Ovary (tissue), 9 donors: ENCODE data around the gene GRIN2A. TPM values are rescaled to one million over a fixed set of nuclear protein-coding genes. Genes with fewer than 3 reads are reported as not detected.

Experiments
- DNase-seq, 5 donors: peaks; one replicate each; pipeline ENCODE4 v3.0.0-alpha.2; 2019 to 2020
- H3K27ac ChIP-seq, 2 donors: fragments of 200-600 bp; one replicate each; pipeline versions ENCODE4 v1.5.1 to v1.8.0; 2019 to 2022
- H3K27me3 ChIP-seq: fragments of 200-600 bp; one replicate; pipeline ENCODE4 v1.8.0; 2022
- H3K36me3 ChIP-seq: fragments of 200-600 bp; sonication (generic); one replicate; pipeline ENCODE4 v1.5.1; 2019
- H3K4me1 ChIP-seq: one replicate; pipeline ENCODE4 v1.8.1; 2013; ENCODE audit warnings: mild to moderate bottlenecking, moderate library complexity; ENCODE audit not compliant: insufficient read depth
- H3K4me3 ChIP-seq: fragments of 200-600 bp; sonication (generic); one replicate; pipeline ENCODE4 v1.5.1; 2017
- H3K9me3 ChIP-seq, 2 donors: fragments of 200-600 bp in 1 of 2; sonication (generic) in 1 of 2; one replicate each; pipeline versions ENCODE4 v1.5.1 to v1.8.1; 2013 to 2019; ENCODE audit warnings: mild to moderate bottlenecking in 1 of 2, moderate library complexity in 1 of 2
- EP300 ChIP-seq: sonication (generic); formaldehyde crosslinking; IDR thresholded peaks from one replicate; pipeline ENCODE4 v1.6.1; 2017; ENCODE audit warnings: antibody characterized with exemption
- POLR2A ChIP-seq: fragments of 450-650 bp; IDR thresholded peaks from one replicate; pipeline ENCODE4 v1.6.1; 2017; ENCODE audit warnings: antibody characterized with exemption, mild to moderate bottlenecking, moderate library complexity
- whole genome bisulfite sequencing, 3 donors: extraction: QIAGEN DNeasy Blood & Tissue Kit in 1 of 3; methylation state at CpG; one replicate each; pipeline versions ENCODE4 v1.1.5 to v1.1.7; 2013 to 2017; 5-methylcytosine and 5-hydroxymethylcytosine counted together
- intact Hi-C, 4 donors: fragments of 100-400 bp; cut with DNase I; formaldehyde crosslinking; loops; one replicate each; pipeline versions ENCODE4 v1.11.0 to v1.15.1; 2022 to 2023
- polyA plus RNA-seq, 2 donors: library from polyadenylated mRNA; stranded (reverse); fragments of 200-250 nt in 1 of 2; fragments of 350-450 nt in 1 of 2; fragmentation: Illumina TruSeq in 1 of 2; extraction: RNeasy Lipid Tissue Mini Kit (QIAGEN cat#74804) in 1 of 2; gene quantifications; one replicate each; pipeline ENCODE4 v1.2.3, GENCODE V29; 2013 to 2014
- total RNA-seq, 7 donors: library from RNA; depleted of rRNA in 2 of 7; stranded (reverse); fragments of >200 nt in 2 of 7; fragmentation: NEBNext Ultra II Directional in 3 of 7; extraction: Animal tissue kit (Norgen Biotek cat#: 25700) in 3 of 7; gene quantifications; one replicate each; pipeline versions ENCODE4 v1.1.0 to v1.2.4, GENCODE V29; 2016 to 2023
- TF ChIP-seq, protein P1 (sequence below), 3 donors: fragments of 450-650 bp in 2 of 3; fragments of 200-600 bp in 1 of 3; IDR thresholded peaks; one replicate each; pipeline versions ENCODE4 v1.5.1 to v1.8.0; 2016 to 2022; ENCODE audit warnings: antibody characterized with exemption in 3 of 3, mild to moderate bottlenecking in 1 of 3
- donor health status: DM: no; HTN: no; CAD: no; lungs with moderate emphysema.
- donor health status: DM: no; HTN: no; CAD: no.
- donor health status: Bipolar disorder and iron deficiency.
- donor health status: DM: yes; HTN: yes; CAD: no.
- donor health status: DM: no; HTN: no; CAD: no.
- donor health status: DM: yes; HTN: yes; CAD: no.

The GRIN2A gene
- total and polyA plus RNA-seq, 9 donors = 0.08 to 5.4 (median 0.57) TPM; not detected in 1

DNA sequence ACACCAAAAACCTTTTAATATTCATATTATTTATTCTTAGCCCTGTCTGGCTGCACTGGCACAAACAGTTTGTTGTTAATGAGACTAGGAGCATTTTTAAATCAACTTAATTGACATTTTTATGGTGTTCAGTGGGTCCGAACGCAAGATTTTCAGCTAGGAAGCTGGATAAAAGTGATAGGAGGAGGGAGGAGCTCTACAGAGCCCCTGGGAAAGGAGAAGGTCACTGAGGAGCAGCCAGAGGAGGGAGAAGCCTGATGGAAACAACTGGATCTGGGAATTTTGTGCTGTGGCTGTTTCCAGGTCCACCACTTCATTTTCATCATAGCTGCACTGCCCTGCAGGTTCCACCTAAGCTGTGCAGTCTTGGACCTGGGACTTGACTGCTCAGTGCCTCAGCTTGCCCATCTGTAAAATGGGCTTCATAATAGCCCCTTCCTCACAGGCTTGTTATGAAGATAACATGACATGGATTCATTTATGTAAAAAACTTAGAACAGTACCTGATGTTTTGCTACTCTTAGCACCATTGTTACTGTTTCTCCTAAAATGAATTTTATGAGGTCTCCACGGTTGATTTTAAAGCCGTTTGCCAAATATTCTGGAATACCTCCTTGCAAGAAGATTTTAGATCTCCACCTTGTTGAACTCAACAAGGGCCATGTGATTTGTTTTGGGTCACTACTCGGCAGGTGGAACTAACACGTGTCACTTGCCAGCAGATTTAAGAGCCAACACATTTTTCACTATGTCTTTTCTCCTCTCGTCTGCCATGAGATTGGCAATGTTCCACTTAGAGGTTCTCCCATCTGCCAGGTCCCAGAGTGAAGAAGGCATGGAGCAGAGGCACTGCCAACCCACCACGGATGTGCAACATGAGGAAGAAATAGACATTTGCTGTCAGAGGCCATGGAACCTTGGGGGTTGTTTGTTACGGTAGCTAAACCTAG lies 18.7 kb upstream of the GRIN2A start:
- TF ChIP-seq EP300 = no peak
- TF ChIP-seq, protein P1, sequence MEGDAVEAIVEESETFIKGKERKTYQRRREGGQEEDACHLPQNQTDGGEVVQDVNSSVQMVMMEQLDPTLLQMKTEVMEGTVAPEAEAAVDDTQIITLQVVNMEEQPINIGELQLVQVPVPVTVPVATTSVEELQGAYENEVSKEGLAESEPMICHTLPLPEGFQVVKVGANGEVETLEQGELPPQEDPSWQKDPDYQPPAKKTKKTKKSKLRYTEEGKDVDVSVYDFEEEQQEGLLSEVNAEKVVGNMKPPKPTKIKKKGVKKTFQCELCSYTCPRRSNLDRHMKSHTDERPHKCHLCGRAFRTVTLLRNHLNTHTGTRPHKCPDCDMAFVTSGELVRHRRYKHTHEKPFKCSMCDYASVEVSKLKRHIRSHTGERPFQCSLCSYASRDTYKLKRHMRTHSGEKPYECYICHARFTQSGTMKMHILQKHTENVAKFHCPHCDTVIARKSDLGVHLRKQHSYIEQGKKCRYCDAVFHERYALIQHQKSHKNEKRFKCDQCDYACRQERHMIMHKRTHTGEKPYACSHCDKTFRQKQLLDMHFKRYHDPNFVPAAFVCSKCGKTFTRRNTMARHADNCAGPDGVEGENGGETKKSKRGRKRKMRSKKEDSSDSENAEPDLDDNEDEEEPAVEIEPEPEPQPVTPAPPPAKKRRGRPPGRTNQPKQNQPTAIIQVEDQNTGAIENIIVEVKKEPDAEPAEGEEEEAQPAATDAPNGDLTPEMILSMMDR (IDR thresholded peaks at IDR 0.05) = no peak
- DNase-seq = no peak
- Histone ChIP-seq H3K4me1 (no peaks in the 10 kb centered on the region), H3K27ac (no peak overlapping the region), H3K36me3 (no peaks in the 10 kb centered on the region), H3K27me3 (no peaks in the 10 kb centered on the region), H3K4me3 (no peak overlapping the region), H3K9me3 (no peaks in the 10 kb centered on the region)
- intact Hi-C loops = no loop called here
- whole genome bisulfite sequencing, 3 donors = 47 to 60% (median 48%) methylated on average over 9 of the region's 9 CpGs

DNA sequence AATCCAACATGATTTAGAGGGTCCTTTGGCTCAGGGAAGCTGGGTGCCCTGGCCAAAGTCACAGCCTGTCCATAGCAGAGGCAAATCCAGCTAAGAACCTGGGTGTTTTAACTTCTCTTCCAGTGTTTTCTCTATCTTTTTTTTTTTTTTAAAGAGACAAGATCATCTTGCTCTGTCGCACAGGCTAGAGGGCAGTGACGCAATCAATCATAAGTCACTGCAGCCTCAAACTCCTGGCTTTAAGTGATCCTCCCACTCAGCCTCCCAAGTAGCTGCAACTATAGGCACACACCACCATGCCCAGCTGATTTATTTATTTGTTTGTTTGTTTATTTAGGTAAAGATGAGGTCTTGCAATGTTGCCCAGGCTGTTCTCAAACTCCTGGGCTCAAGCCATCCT lies 14.8 kb upstream of the GRIN2A start:
- H3K4me3 ChIP-seq = no peak overlapping the region
- no peak for DNase-seq
- no peaks in the 10 kb centered on the region for H3K4me1 ChIP-seq
- no peak overlapping the region for H3K27ac ChIP-seq
- 54 to 68% (median 63%) methylated on average over 2 of the region's 2 CpGs for WGBS, 3 donors
- H3K36me3 ChIP-seq = no peaks in the 10 kb centered on the region
- H3K9me3 ChIP-seq = no peaks in the 10 kb centered on the region
- intact Hi-C loops = no loop called here
- TF ChIP-seq EP300 (no peak), POLR2A (no peak)
- TF ChIP-seq, protein P1 (IDR thresholded peaks at IDR 0.05) = no peak
- no peaks in the 10 kb centered on the region for H3K27me3 ChIP-seq

DNA sequence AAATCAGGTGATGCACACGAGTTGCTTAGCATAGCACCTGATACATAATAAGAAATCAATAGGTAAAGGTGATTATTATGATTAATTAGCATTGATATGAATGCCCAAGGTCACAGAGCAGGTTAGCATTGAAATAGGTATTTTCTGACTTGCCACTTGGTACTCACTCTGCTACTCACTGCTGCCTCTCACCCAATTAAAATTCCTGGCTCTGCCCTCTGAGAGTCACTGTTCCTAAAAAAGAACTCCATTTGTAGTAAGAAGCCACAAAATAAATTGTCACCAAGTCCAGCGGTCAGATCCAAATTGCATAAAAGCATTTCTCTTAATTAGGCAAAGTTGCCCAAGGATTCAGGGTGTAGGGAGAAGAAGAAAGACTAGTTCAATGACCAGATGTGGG lies 8.9 kb upstream of the GRIN2A start:
- H3K27me3 ChIP-seq = no peaks in the 10 kb centered on the region
- H3K36me3 ChIP-seq = no peaks in the 10 kb centered on the region
- no peaks in the 10 kb centered on the region for H3K9me3 ChIP-seq
- H3K4me3 ChIP-seq = no peak overlapping the region
- 74 to 85% (median 76%) methylated on average over 2 of the region's 2 CpGs for WGBS, 3 donors
- intact Hi-C loops = no loop called here
- no peak overlapping the region for H3K27ac ChIP-seq
- TF ChIP-seq, protein P1 (IDR thresholded peaks at IDR 0.05) = no peak
- TF ChIP-seq EP300 (no peak), POLR2A (no peak)
- DNase-seq = no peak
- no peaks in the 10 kb centered on the region for H3K4me1 ChIP-seq

DNA sequence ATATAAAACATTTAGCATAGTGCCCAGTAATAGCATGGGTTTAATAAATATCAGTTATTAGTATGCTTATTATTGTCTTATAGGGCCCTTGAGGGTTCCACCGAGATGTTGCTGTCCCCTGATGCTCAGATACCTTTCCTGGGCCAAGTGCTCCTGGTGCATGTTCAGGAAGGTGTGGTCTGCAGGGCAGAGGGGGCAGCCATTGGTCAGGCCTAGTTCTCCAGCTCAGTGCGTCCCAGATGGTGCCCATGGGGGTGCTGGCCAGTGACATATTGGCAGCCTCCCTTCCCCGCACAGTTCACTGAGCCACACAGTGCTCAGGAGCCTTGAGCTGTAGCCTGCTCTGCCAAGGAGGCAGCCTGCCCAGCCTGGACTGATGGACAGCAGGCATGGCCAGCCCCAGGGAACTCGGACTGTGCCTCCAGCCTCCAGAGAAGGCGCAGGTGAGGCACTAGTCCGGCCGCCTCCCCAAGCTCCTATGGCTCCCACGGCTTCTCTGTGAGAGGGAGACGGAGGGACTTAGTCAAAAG lies 7.7 kb upstream of the GRIN2A start:
- WGBS, 3 donors = 72 to 75% (median 72%) methylated on average over 9 of the region's 9 CpGs
- Histone ChIP-seq H3K27ac (no peak overlapping the region), H3K27me3 (no peaks in the 10 kb centered on the region), H3K9me3 (no peaks in the 10 kb centered on the region), H3K4me3 (no peak overlapping the region), H3K4me1 (no peaks in the 10 kb centered on the region), H3K36me3 (no peaks in the 10 kb centered on the region)
- no peak for DNase-seq
- TF ChIP-seq EP300 = no peak
- no peak for TF ChIP-seq POLR2A
- TF ChIP-seq, protein P1 (IDR thresholded peaks at IDR 0.05) = no peak
- intact Hi-C loops = loop anchor here in 2 of 4 donors (10.0 kb wide), 3 partner anchors 155 to 1045 kb away; no protein-coding TSS in a partner anchor
